NCI-H2227 (cell line): ENCODE data around the gene IL12RB2.

Source experiments
- DNase-seq: peaks from one replicate; lab custom pipeline; 2025; ENCODE audit not compliant: unreplicated experiment; lab: John Stamatoyannopoulos, UW

IL12RB2 gene

GRCh38 chr1:67346982-67347381, 39.3 kb downstream of the IL12RB2 start:
- no peak for DNase-seq

GRCh38 chr1:67347688-67348472, 40.2 kb downstream of the IL12RB2 start:
- DNase-seq = peak; percentile 43

- no peak for DNase-seq
These were observed 41.0 kb downstream of the IL12RB2 start for GRCh38 chr1:67348586-67349252.

GRCh38 chr1:67350783-67351182, 43.1 kb downstream of the IL12RB2 start:
- no peak for DNase-seq

GRCh38 chr1:67352211-67352610, 44.5 kb downstream of the IL12RB2 start:
- no peak for DNase-seq

GRCh38 chr1:67355745-67356424, 48.2 kb downstream of the IL12RB2 start:
- no peak for DNase-seq

- no peak for DNase-seq
These were observed 51.9 kb downstream of the IL12RB2 start for GRCh38 chr1:67359592-67359991.

- DNase-seq = no peak
These were observed 54.0 kb downstream of the IL12RB2 start for GRCh38 chr1:67361641-67362040.

GRCh38 chr1:67367370-67368045, 59.8 kb downstream of the IL12RB2 start:
- peak; percentile 43 for DNase-seq

- DNase-seq = peak; percentile 34
These were observed 60.4 kb downstream of the IL12RB2 start for GRCh38 chr1:67368046-67368514.

- no peak for DNase-seq
These were observed 63.4 kb downstream of the IL12RB2 start for GRCh38 chr1:67371043-67371442.

- DNase-seq = no peak
These were observed 64.0 kb downstream of the IL12RB2 start for GRCh38 chr1:67371681-67372080.

GRCh38 chr1:67372136-67372535, 64.5 kb downstream of the IL12RB2 start:
- no peak for DNase-seq

- no peak for DNase-seq
These were observed 65.2 kb downstream of the IL12RB2 start for GRCh38 chr1:67372898-67373297.

GRCh38 chr1:67376381-67376780, 68.7 kb downstream of the IL12RB2 start:
- DNase-seq = no peak

GRCh38 chr1:67377253-67377652, 69.6 kb downstream of the IL12RB2 start:
- no peak for DNase-seq

GRCh38 chr1:67381154-67381553, 73.5 kb downstream of the IL12RB2 start:
- DNase-seq = no peak

GRCh38 chr1:67382292-67382691, 74.6 kb downstream of the IL12RB2 start:
- DNase-seq = no peak

GRCh38 chr1:67383999-67384638, 76.4 kb downstream of the IL12RB2 start:
- DNase-seq = no peak

- DNase-seq = no peak
These were observed 82.6 kb downstream of the IL12RB2 start for GRCh38 chr1:67390041-67390887.
